ENCODE results near the gene SYTL3.

Gene SYTL3

DNA sequence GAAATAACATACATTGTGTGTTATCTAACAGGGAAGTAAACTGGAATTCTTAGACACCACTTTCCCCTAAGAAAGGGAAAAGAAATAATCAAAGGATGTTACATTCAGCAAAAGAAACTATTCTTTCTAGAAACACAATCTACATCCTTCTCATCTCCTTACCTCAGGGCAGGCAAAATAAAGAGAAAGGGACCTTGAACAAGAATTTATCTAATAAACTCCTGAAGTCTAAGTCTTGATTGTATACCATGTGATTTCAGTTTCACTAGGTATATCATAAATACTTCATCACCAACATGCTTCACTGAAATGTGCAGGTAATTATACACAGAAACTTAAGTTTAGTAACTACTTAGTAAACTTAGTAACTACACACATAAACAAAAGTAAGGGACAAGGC, 154.4 kb downstream of the SYTL3 start:
- no peak for DNase-seq

- DNase-seq: peak; percentile 30
Observed at GRCh38 chr6:158805698-158806377, 156.0 kb downstream of the SYTL3 start.

- DNase-seq: peak; percentile 25
Observed at GRCh38 chr6:158807515-158808441, 157.9 kb downstream of the SYTL3 start.

DNA sequence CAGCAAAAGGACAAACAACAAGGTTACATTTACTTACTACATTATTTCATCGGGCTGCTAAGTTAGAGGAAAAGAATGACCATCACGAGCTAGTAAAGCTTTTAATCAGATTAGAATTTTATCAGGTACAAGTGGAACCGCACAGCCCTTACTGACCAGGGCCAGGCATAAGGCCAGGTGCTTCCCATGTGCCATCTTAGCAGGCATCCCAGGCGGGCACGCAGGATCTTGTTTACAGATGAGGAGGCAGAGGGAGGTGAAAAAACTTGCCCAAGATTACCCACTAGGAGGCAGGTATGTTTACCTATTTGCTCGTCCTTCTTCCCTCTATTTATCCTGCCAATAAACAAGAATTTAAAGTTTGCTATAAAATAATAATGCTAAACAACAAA, 158.6 kb downstream of the SYTL3 start:
- DNase-seq: no peak

DNA sequence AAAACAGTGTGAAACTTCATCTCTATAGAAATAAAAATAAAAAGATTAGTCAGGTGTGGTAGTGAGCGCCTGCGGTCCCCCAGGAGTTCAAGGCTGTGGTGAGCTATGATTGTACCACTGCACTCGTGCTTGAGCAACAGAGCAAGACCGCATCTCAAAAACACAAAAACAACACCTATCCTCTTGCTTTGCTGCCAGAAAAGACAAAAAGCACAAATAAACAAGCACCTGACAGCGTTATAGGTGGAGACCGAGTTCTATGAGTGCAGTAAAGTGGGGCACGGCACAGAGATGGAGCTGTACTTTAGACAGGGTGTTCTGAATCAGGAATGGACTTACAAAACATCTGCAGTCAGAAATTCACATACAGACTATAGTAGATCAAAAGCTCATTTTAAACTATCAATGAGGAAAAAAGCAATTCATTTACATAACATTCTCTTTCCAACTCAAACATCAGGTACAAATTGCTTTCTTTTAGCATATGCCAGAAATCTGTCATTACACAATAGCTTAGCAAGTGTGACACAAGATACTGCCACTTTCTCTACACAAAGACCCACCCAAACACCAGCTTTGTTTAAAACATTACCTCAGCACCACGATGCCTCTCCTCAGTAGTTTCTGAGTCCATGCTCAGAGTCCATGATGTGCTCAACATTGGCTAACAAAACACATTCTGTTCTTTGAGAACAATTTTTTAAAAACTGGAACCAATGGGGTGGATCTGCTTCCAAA, 159.3 kb downstream of the SYTL3 start:
- DNase-seq: no peak

- DNase-seq: no peak
Observed at GRCh38 chr6:158810155-158811095, 160.6 kb downstream of the SYTL3 start.

- DNase-seq: no peak
Observed at GRCh38 chr6:158812611-158813010, 162.8 kb downstream of the SYTL3 start.

DNA sequence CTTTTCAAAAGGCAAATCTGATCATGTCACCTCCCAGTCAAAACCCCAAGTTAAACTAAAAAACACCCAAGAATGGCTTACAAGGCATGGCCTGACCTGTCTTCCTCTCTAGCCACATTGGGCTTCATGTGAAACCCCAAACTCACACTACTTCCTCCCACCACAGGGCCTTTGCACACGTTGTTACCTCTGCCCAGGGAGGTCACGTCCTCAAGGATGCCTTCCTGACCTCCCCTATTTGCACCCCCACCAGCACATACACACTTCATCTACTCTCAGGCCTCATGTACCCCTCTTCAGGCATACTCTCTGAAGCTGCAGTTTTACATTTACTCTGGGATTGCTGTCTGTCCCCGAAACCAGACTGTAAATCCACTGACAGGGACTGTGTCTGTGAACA, 163.2 kb downstream of the SYTL3 start:
- DNase-seq: no peak
